Activated T-cell treated with anti-CD3 and anti-CD28 coated beads, Interleukin-2, amount 50 U/mL, for 1 hour (primary cell): ENCODE data around the gene FBXW11.
"Not testable (repeated sequence)": the region's sequence is repeated elsewhere in the genome, so short reads cannot be mapped to it uniquely, and the experiment has no call there.

ENCODE experiments used
- DNase-seq: peaks from one replicate; pipeline ENCODE4 v3.0.0-alpha.2; 2020

FBXW11 gene

DNA sequence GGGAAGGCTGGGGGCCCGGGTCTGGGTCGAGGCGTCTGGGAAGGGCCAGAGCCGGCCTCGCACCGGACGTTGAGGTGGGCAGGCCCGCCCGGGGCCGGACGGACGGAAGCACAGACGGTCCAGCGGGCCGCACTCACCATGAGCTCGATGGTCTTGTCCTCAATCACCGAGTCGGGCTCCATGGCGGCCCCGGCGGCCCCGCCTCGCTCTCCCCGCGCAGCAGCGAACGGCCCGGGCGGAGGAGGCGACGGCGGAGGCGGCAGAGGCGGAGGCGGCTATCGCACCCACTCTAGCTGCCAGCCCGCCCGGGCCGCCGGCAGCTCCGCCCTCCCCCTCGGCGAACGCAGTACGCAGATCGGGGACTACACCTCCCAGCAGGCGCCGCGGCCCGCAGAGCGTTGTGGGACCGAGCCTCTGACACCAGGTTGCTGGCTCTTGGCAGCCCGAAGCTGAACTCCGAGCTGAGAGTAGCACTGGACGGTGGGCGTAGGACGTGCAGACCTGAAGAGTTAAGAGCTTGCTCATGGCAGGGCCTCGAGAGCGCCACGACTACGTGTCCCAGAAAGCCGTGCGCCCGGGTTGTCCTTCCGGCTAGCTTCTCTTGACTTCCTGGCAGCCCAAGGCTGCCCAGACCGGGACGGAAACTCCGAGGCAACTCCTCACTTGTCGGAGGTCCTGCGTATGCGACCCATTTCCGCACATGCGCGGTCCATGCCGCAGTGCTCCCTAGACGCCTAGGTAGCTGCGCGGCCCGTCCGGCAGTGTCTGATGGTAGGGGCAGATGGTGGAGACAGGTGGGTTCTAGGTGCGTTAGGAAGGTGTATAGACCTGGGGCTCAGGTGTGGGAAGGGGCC lies at the start of gene FBXW11:
TSS of gene FBXW11 (minus strand) at position 318 of the 854 bp plus-strand sequence. CDS start at position 182, 136 bp downstream.
- peak; percentile 90 for DNase-seq

DNA sequence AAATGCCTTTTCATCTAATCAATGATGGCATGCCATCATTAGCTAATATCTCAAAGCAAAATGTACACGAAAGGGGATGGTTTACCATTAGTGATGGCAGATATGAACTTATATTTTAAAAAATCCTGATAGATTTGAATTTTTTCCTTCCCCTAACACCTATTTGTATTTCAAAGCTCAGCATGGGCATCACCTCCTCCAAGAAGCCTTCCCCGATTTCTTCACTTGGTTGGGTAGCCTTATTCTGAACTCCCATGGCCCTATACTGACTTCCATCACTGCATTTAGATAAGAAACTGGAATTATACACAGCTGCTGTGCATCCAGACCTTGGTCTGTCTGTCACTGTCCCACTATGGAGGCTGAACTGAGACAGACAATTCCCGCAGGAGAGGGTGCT lies 49.6 kb upstream of the FBXW11 start:
- no peak for DNase-seq

DNA sequence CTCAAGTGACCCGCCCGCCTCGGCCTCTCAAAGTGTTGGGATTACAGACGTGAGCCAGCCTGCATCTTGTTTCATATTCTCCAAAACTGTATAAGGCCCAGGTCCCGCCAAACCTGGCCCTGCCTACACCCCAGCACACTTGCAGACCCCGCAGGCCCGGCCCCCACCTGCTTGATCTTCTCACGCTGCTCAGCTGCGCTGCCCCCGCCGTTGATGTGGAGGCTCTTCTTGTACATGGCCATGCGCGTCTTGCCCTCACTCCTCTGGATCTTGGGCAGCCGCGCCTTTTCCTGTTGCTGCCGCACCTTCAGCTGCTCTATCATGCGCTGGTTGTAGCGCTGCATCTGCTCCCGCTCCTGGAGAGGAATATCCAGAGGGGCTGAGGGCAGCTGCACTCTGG lies 49.0 kb upstream of the FBXW11 start:
- DNase-seq = no peak

DNA sequence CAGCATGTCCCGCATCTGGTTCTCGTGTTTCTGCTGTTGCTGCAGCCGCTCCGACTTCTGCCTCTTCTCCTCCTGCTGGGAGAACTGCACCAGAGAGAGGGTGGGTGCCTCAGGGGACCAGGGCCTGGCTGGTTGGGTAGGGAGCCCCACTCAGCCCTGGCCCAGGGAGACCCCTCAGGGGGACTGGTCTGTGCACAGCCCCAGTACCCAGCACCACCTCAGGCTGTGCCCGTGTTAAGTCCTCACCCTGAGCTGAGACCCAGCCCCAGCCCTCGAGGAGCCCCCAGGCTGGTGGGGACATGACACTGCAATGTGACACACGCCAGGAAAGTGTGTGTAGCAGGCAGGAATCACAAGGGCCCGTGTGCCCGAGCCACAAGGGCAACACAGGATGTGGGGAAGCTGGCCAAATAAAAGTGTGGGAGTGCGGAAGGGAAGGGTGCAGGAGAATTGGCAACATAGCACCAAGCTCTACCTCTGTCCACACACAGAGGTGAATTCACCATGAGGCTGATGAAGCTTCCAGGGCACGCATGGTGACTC lies 48.2 kb upstream of the FBXW11 start:
- no peak for DNase-seq

DNA sequence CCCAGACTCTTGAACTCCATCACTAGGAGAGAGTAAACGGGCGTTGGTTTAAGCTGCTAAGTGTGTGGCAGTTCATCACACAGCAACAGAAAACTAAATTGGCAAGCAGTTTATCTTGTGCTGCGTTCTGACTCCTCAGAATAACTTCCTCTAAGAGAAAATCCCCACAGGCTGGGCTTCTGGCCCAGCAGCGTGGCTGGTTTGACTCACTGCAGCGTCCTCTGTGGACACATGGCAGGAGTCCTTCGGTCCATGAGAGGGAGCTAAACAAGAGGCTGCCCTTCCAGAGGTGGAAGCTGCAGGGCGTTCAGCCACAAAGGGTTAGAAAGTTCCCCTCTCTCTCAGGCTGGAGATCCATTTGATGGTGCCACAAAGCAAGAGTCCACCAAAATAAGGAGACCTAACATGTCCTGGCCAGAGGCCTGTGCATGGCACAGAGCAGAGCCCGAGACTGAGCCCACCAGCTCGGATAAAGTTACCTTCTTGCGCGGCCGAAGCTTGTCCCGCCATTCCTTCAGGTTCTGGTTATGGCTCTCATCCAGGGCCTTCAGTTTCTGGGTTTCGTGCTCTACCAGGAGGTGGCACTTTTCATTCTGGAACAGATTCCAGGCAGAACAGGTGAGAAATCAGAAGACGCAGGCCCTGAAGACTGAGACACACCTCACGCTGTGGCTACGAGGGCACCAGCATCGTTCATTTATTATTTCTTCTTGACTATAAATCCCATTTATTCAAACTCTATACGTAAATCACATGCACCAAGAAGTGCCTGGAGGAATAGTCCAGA lies 46.2 kb upstream of the FBXW11 start:
- DNase-seq = no peak

DNA sequence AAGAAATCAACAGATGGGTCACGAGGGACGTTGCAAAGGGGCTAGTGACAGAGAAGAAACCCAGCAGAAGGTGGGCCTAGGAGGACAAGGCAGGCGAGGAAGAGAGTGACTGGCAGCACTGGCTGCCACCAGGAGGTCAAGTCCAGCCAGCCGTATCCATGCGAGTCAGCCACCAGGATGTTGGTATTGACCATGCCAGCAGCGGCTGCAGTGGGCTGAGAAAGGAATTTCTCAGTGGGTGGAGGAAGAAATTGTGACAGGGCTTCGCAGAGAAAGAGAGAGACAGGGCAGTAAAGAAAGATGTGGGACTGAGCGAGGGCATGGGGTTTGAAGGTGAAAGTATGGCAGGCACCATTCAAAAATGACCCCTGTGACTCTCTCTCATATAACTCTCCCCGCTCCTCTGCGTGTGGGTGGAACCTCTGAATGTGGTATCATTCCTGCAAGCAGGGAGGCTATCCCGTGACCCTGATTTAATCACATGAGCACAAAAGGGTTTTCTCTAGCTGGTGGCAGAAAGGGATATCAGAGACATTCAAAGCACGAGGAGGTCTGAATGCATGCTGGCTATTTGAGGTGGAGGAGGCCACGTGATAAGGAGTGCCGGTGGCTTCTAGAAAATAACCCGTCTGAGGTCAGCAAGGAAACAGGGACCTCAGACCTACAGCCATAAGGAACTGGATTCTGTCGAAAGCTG lies 45.4 kb upstream of the FBXW11 start:
- no peak for DNase-seq

DNA sequence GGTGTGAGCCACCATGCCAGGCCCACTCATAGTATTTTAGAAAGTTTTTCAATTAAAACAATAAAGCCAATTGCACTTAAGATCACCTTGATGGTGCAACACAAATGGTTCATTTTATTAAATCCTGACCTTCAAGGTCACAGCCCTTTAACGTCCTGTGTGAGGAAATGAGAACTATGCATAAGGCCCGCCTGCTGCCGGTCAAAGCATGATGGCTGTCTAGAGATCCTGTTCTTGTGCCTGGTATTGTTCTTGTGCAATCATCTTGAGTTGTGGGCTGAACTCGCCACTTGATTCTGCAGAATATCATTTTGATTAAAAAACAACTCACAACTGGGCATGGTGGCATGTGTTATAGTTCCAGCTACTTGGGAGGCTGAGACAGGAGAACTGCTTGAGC lies 43.6 kb upstream of the FBXW11 start:
- no peak for DNase-seq

DNA sequence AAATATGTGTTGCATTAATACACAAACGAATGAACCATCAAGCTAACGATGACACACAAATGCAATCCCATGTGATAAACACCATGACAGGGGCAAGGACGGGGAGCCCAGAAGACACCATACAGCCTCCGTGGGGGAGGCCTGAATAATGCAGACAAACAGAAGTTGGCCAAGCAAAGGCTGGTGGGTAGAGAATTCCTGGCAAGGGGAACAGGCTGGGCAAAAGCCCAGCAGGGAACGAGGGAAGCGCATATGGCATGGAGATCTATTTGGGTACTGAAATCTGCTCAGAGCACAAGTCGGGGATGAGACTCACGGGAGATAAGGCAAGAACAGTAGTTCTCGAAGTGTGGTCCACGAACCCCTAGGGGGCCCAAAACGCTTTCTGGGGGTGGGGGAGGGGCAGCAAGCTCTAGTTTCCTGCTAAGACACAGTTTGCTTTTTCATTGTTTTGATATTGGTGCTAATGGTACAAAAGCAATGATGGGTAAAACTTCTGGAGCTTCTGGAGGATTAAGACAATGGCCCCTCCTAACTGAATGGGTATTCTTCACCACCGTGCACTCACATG lies 42.9 kb upstream of the FBXW11 start:
- no peak for DNase-seq

DNA sequence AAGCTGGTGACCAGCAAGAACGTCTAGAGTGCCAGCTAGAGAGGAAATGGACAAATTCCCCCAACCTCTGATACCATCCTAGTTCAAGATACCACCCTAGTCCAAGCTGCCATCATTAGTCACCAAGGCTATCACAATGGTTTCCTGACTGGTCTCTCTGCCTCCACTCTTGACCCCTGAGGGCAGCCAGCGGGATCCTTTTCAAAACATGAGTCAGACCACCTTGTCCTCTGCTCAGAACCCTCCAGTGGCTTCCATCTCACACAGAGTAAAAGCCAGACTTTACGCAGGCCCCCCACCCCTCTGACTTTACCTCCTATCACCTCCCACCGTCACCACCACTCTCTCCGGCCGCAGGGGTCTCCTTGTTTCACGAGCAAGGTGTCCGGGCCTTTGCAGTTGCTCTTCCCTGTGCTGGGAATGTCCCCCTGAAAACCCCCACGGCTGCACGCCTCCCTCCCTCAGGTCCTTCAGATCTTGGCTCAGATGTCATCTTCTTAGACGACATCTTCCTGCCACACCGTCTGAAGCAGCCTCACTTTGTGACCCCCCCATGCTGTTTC lies 42.2 kb upstream of the FBXW11 start:
- DNase-seq = no peak

DNA sequence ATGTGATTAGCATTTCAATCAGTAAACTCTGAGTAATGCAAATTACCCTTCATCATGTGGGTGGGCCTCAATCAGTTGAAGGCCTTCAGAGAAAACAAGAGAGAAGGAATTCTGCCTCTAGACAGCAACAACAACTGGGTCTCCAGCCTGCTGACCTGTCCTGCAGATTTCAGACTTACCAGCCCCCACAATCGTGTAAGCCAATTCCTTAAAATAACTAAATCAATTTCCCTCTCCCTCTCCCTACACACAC lies 41.7 kb upstream of the FBXW11 start:
- no peak for DNase-seq

DNA sequence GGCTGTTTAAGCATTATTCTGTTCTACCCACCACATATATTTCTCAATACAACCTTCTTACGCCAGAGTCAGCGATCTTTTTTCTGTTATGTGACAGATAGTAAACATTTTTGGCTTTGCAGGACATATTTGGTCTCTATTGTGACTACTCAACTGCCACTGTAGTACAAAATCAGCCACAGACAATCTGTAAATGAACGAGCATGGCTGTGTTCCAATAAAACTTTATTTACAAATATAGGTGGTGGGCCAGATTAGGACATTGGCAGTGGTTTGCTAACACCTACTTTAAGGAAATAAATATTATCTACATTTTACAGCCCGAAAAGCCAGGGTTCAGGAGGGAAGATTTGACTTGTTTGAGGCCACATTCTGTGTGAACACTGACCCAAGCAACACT lies 40.2 kb upstream of the FBXW11 start:
- DNase-seq = no peak

DNA sequence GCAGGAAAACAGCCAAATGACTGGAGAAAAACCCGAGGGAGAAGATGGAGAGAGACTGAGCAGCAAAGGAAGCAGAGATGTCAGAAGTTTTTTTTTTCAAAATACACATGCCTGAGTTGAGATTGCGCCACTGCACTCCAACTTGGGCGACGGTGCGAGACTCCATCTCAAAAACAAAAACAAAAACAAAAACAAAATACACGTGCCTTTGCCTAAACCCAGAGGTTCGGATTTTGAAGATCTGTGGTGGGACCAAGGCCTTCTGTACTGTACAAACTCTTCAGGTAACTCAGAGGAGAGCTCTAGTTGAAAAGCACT lies 38.8 kb upstream of the FBXW11 start:
- no peak for DNase-seq

DNA sequence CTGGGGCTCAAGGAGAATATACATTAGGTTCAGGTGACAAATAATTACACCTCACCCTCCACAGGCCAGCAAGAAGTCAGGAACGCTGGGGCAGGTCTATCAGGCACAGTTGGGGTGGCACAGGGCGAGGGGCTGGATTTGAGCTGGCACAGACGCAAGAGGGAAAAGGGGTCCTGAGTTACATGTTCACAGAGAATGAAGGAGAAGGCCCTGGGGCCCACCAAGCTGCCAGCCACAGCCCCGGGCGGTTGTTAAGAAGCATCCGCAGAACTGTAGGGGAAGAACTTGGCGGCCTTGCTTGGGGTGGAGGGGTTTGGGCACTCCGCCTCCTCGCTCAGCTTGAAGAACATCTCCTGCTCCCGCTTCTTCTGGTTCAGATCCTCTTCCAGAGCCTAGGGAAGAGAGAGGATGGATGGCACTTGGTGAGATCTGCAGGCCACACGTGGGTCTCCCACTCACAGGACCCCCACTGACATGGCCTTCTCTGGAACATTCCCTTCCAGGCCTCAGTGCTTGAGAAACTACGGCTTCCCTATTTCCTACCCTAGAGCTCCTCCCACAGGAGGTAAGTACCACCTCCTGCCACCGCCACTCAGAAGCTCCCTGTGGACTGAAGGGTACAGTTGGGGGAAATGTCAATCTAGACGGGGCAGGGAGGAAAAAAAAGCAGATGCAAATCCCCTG lies 38.3 kb upstream of the FBXW11 start:
- DNase-seq = no peak

DNA sequence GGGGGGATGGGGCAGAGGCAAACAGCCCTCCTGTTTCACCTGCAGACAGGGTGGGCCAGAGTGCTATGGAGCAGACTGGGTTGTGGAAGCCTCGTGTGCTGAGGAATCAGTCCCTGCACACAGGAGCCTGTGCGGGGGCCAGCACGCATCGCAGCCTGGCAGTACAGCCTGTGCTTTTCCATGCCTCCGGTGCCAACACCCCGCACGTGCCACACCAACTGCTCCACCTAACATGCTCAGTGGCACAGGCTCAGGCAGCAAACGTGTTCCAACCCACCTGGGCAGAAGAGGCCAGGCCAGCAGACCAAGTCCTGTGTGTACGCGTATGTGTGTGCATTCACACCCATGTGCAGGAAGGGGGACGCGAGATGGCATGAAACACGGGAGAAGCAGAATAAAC lies 37.4 kb upstream of the FBXW11 start:
- no peak for DNase-seq

DNA sequence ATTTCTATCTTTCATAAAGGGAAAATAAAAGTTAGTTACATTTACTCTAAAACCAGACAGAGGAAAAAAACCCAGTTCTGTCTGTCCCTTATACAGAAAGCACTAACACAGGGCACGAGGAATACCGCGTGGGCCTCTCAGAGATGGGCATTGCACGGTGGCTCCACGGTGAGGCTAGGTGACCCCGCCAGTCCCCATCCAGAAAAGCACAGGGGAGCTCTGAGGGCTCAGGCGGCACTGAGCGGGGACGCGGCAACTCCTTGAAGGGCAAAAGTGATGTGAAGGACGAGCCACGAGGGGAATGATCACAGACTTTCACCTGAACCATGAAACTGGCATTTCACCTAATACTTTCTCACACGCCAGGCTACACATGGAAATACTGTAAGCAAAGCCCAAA lies 35.7 kb upstream of the FBXW11 start:
- no peak for DNase-seq

DNA sequence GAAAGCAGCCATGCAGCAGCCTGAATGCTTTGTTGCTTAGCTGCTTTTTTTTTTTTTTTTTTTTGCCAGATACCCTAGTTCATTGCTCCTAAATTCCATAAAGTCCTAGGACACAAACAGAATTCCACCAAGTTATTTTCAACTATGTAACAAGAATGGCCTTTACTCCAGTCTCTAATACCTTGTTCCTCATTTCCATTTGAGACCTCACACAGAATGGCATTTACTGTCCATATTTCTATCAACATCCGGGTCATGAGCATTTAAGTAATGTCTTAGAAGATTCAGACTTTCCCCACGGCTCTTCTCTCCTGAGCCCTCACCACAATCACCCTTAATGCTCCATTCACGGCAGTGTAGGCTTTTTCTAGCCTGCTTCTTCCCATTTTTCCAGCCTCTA lies 31.7 kb upstream of the FBXW11 start:
- no peak for DNase-seq

DNA sequence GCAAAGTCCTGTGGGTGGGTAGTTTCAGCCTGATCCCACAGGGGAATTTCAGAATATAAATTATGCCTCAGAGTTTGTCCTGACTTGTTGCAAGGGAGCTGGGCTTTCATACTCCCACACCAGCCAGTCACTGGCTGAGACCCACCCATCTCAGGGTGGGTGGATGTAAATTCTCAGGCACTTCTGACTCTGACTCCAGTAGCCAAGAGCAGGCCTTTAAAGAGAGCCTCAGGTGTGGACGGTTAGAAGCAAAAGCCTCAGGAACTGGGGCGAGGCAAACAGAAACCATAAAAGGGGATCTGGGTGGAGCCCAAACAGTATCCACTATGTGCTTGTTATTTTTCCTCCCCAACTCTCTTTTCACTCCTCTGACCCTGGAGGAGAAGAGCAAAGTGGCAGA lies 28.6 kb upstream of the FBXW11 start:
- no peak for DNase-seq

DNA sequence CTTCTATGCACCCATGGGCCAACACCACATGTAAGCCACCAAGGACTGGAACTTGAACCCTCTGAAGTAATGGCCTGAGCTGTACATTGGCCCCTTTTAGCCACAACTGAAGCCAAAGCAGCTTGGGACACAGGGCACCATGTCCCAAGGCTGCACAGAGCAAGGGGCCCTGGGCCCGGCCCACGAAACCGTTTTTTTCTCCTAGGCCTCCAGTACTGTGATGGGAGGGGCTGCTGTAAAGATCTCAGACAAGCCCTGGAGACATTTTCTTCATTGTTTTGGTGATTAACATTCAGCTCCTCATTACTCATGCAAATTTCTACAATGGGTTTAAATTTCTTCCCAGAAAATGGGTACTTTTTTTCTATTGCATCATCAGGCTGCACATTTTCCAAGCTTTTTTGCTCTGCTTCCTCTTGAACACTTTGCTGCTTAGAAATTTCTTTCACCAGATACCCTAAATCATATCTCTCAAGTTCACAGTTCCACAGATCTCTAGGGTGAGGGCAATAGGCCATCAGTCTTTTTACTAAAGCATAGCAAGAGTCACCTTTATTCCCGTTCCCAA lies 25.5 kb upstream of the FBXW11 start:
- no peak for DNase-seq

DNA sequence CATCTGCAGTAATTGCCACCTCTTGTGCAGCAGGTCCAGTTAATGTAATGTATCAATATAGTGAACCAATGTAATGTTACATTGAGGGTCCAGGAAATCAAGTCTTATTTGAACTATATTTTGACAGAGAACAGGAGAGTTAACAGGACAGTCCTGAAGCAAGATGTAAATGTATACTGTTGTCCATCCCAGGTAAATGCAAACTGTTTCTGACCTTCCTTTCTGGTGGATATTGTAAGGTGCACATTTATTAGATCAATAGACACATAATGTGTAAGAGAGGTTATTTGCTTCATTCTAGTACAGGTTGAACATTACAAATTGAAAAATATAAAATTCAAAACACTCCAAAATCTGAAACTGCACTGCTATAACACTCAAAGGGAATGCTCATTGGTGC lies 23.4 kb upstream of the FBXW11 start:
- no peak for DNase-seq

DNA sequence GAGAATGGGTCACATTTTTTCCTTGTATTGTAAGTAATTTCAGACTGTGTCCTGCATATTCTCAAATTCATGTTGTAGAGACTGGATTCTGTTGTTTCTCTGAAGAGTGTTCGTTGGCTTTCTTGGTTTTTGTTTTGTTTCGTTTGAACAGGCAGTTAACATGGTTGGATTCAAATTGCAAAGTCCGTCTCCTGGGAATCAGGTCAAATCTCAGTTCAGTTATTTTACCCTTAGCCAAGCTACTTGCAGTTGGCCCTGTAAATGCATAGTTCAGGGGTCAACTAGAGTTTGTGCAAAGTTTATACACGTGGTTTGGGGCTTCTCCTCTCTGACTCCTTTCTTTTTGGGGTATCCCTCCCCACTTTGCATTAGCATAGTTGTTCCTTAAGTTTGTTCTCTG lies 21.7 kb upstream of the FBXW11 start:
- no peak for DNase-seq

DNA sequence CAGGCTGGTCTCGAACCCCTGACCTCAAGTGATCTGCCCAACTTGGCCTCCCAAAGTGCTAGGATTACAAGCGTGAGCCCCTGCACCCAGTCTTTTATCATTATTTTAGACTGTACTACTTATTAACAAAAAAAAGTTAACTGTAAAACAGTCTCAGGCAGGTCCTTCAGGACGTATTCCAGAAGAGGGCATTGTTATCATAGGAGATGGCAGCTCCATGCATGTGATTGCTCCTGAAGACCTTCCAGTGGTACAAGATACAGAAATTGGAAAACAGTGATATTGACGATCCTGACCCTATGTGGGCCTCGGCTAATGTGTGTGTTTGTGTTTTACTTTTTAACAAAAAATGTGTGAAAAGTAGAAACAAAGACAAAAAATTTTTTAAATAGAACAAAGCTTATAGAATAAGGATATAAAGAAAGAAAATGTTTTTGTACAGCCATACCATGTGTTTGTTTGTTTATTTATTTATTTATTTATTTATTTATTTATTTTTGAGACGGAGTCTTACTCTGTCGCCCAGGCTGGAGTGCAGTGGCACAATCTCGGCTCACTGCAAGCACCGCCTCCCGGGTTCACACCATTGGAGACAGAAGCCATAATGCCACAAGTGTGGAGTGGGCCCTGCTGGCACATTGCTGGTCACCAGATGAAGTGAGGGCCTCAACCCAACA lies 13.8 kb upstream of the FBXW11 start:
- DNase-seq = not testable (repeated sequence)

DNA sequence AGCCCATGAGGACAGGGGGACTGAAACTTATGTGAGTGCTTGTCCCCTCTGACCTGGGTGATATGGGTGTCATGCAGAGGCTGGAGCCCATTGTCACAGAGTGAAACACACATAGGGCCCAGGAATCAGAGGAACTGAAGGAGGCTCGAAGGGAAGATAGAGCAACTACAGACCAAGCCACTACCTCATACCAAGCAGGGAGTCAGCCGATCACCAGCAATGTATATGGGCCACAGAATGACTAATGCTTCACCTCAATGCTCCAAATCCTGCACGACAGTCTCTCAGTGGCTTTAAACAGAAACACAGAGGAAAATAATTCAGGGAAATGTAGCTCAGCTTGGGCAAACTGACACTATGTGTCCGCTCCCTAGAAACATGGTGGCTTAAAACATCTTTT lies 8.9 kb upstream of the FBXW11 start:
- no peak for DNase-seq
